Upper lobe of right lung (tissue), 1 donor: ENCODE data around the gene IFITM1. TPM values are rescaled to one million over a fixed set of nuclear protein-coding genes. Genes with fewer than 3 reads are reported as not detected.
A peak's percentile ranks its signal among the peaks of the same experiment; 100 is the strongest.

Experiments
- ATAC-seq: fragments of 200-7000 bp; cut with Tn5 transposase; one replicate; pipeline ENCODE4 v1.9.1; 2020; ENCODE audit warnings: mild to moderate bottlenecking, moderate library complexity
- DNase-seq: peaks from one replicate; pipeline ENCODE4 v3.0.0-alpha.2; 2020
- H3K27ac ChIP-seq: fragments of 200-600 bp; one replicate; pipeline ENCODE4 v1.8.0; 2022
- H3K27me3 ChIP-seq: fragments of 200-600 bp; one replicate; pipeline ENCODE4 v1.8.0; 2022; ENCODE audit warnings: mild to moderate bottlenecking
- H3K36me3 ChIP-seq: fragments of 200-600 bp; one replicate; pipeline ENCODE4 v1.8.0; 2022
- H3K4me1 ChIP-seq: fragments of 200-600 bp; one replicate; pipeline ENCODE4 v1.8.0; 2022
- H3K4me3 ChIP-seq: fragments of 200-600 bp; one replicate; pipeline ENCODE4 v1.8.0; 2022; ENCODE audit warnings: mild to moderate bottlenecking
- H3K9me3 ChIP-seq: fragments of 200-600 bp; one replicate; pipeline ENCODE4 v1.8.0; 2022
- intact Hi-C: fragments of 100-400 bp; cut with DNase I; formaldehyde crosslinking; loops from one replicate; pipeline ENCODE4 v1.11.0; 2022
- total RNA-seq: library from RNA; stranded (reverse); fragmentation: NEBNext Ultra II Directional; extraction: Animal tissue kit (Norgen Biotek cat#: 25700); gene quantifications from one replicate; pipeline ENCODE4 v1.2.1, GENCODE V29; 2021
- TF ChIP-seq, protein P1 (sequence below): fragments of 200-600 bp; IDR thresholded peaks from one replicate; pipeline ENCODE4 v1.8.0; 2022; ENCODE audit warnings: antibody characterized with exemption
- donor health status: DM: no; HTN: yes; CAD: no; lungs with severe emphysema.

The IFITM1 gene
- total RNA-seq, 1 donor from 2014 or later: 128 TPM

DNA sequence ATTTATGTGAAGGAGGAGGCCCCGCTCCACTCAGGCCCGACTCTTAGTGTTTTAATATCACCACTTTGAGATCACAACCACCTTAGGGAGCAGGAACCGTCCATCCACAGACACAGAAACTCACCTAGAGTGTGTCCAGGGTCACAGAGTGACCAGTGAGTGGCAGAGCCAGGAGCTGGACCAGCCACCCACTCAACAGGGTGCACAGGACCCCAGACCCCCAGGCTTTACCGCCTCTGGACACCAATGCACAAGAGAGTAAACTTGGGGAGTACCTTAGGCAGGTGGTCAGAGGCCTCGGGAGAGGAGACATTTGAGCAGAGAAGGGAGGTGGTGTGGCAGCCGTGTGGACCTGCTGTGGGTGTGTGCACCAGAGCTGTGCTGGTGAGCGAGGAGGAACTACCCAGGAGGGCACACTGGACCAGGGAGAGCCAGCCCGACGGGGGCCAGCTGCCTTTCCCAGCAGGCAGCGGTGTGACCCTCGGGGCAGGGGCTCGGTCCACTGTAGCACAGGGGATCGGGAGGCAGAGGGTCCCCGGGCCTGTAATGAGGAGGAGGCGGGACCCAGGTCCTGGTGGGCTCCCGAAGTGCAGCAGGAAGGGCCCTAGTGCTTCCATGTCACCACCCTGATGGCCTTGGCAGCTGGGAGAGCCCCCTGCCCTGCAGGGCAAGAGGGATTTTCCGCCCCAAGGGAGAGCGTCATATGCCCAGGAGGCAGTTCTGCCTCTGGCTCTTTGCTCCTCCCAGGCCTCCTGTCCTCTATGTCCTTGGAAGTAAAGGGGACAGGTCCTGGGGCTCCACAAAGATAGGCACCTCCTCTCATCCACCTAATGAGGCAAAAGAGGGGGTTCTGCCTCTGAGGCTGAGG is 43.2 kb upstream of the IFITM1 start:
- Histone ChIP-seq H3K27ac (peak overlapping the region; percentile 85), H3K27me3 (no peaks in the 10 kb centered on the region), H3K36me3 (no peaks in the 10 kb centered on the region), H3K4me1 (peaks cover 10% of the 10 kb centered on the region), H3K4me3 (no peak overlapping the region), H3K9me3 (peaks cover 4% of the 10 kb centered on the region)
- DNase-seq (peak; percentile 63), ATAC-seq (no peak)
- TF ChIP-seq, protein P1, sequence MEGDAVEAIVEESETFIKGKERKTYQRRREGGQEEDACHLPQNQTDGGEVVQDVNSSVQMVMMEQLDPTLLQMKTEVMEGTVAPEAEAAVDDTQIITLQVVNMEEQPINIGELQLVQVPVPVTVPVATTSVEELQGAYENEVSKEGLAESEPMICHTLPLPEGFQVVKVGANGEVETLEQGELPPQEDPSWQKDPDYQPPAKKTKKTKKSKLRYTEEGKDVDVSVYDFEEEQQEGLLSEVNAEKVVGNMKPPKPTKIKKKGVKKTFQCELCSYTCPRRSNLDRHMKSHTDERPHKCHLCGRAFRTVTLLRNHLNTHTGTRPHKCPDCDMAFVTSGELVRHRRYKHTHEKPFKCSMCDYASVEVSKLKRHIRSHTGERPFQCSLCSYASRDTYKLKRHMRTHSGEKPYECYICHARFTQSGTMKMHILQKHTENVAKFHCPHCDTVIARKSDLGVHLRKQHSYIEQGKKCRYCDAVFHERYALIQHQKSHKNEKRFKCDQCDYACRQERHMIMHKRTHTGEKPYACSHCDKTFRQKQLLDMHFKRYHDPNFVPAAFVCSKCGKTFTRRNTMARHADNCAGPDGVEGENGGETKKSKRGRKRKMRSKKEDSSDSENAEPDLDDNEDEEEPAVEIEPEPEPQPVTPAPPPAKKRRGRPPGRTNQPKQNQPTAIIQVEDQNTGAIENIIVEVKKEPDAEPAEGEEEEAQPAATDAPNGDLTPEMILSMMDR: no peak
- intact Hi-C loops: no loop called here

DNA sequence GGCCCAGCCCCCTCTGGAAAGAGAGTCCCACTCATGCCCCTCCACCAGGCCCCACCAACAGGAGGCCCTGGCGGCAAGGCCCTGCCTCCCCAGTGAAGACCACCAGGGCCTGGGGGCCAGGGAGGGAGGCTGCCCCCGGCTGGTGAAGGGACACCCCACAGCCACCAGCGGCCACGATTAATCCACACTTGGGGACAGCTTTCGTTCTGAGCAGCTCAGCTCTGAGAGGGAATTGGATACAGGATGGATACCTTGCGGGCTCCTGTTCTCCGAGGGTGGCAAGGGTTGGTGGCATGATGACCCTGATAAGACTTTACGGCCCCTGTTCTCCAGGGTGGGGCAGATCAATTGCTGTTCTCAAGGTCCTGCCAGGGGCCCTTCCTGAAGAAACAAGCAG is 42.5 kb upstream of the IFITM1 start:
- DNase-seq (peak; percentile 53), ATAC-seq (no peak)
- Histone ChIP-seq H3K36me3 (no peaks in the 10 kb centered on the region), H3K9me3 (no peaks in the 10 kb centered on the region), H3K4me1 (peaks cover 10% of the 10 kb centered on the region), H3K4me3 (no peak overlapping the region), H3K27me3 (no peaks in the 10 kb centered on the region), H3K27ac (no peak overlapping the region)
- intact Hi-C loops: no loop called here
- TF ChIP-seq, protein P1: no peak

DNA sequence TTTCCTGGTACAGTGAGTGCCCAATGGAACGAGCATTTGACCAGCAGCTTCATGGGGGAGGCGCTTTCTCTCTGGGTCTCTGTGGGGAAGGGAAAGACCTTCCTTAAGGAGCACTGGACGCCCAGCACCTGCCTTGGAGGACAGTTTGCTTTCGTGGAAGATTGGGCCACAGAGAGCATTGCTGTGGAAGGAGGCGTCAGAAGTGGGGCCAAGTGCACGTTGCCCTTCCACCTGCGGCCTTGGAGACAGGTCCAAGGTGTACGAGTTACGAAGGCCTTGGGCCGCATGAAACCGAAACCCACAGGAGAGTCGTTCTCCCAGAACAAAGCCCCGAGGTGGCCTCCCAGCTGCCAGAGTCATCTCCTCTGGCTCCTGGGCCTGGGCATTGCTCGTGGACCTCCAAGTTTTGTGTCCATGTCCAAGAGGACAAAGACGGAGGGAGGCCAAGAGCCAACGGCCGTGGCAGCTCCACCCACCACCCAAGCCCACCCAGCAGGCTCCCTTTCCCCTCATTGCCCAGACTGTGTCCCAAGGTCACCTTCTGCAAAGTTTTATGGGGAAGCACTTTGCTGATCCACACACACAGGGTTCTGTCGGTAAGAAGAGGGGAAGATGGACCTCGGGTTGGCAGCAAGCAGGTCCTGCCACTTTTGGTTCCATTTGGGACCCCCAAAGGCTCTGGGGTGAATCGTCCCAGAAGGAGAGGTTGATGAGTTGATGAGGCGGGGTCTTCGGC is 41.5 kb upstream of the IFITM1 start:
- ATAC-seq: no peak
- peaks cover 10% of the 10 kb centered on the region for H3K4me1 ChIP-seq
- no peaks in the 10 kb centered on the region for H3K9me3 ChIP-seq
- intact Hi-C loops: no loop called here
- H3K4me3 ChIP-seq: no peak overlapping the region
- no peaks in the 10 kb centered on the region for H3K36me3 ChIP-seq
- TF ChIP-seq, protein P1: no peak
- peak; percentile 56 for DNase-seq
- H3K27me3 ChIP-seq: no peaks in the 10 kb centered on the region
- H3K27ac ChIP-seq: no peak overlapping the region

DNA sequence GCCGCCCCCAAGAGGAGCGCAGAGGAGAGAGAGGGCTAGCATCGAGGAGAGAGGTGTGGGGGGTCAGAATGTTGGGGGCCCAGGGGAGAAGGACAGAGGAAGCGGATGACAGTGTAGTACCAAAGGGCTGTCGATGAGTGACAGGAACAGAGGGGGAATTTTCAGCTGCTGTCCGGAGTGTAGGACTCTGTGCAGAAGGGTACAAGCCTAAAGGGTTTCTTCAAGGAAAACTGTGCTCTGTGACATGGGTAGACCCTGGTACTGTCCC is 41.0 kb upstream of the IFITM1 start:
- Histone ChIP-seq H3K36me3 (no peaks in the 10 kb centered on the region), H3K27ac (no peak overlapping the region), H3K27me3 (peaks cover 2% of the 10 kb centered on the region), H3K4me3 (no peak overlapping the region), H3K4me1 (peaks cover 7% of the 10 kb centered on the region), H3K9me3 (no peaks in the 10 kb centered on the region)
- TF ChIP-seq, protein P1: no peak
- ATAC-seq (no peak), DNase-seq (no peak)
- intact Hi-C loops: no loop called here

DNA sequence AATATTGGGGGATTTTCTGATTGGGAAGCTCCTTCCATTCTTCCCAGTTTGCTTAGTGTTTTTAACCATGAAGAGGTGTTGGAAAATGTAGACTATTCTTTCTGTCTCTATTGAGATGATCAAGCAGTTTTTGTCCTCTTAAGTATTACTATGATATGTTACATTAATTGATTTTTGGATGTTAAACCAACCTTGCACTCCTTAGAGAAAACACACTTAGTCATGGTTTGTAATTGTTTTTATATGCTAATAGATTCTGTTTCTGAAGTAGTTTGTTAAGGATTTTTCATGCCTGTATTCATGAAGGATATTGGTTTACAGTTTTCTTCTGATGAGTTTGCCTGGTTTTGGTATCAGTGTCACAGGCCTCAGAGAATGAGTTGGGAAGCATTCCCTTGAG is 37.6 kb upstream of the IFITM1 start:
- TF ChIP-seq, protein P1: no peak
- Histone ChIP-seq H3K4me3 (no peak overlapping the region), H3K4me1 (peaks cover 25% of the 10 kb centered on the region), H3K27me3 (peaks cover 34% of the 10 kb centered on the region), H3K27ac (no peak overlapping the region), H3K36me3 (no peaks in the 10 kb centered on the region), H3K9me3 (no peaks in the 10 kb centered on the region)
- ATAC-seq (no peak), DNase-seq (no peak)
- intact Hi-C loops: no loop called here
